Measurements from ENCODE around the gene HDAC7. TPM values are rescaled to one million over a fixed set of nuclear protein-coding genes. Genes with fewer than 3 reads are reported as not detected.

The HDAC7 gene
- total RNA-seq, 1 donor from 2014 or later: 92.2 TPM

GRCh38 chr12:47739979-47740378, 79.7 kb downstream of the HDAC7 start:
- Mint-ChIP-seq H3K9me3 (ENCODE audit: unreplicated experiment) (peaks cover 3% of the 10 kb centered on the region), H3K36me3 (ENCODE audit: low read depth, unreplicated experiment) (peaks cover 11% of the 10 kb centered on the region), H3K27me3 (ENCODE audit: low read depth, unreplicated experiment) (peaks cover 35% of the 10 kb centered on the region), H3K4me1 (ENCODE audit: low read depth, unreplicated experiment) (peaks cover 9% of the 10 kb centered on the region), H3K4me3 (ENCODE audit: unreplicated experiment) (no peak overlapping the region), H3K27ac (ENCODE audit: unreplicated experiment) (no peak overlapping the region)
- H3K9me3 ChIP-seq (ENCODE audit: insufficient read depth, low read depth, low read length): no peaks in the 10 kb centered on the region
- H3K4me2 ChIP-seq (ENCODE audit: low read length): no peak overlapping the region
- H2AFZ ChIP-seq (ENCODE audit: low read depth, low read length): no peak overlapping the region
- H3K79me2 ChIP-seq (ENCODE audit: insufficient read depth, low read length): no peaks in the 10 kb centered on the region
- no peak for FAIRE-seq
- H3K36me3 ChIP-seq (ENCODE audit: insufficient read depth, low read length): no peaks in the 10 kb centered on the region
- peaks cover 14% of the 10 kb centered on the region for H3K27me3 ChIP-seq (ENCODE audit: insufficient read depth, low read length)
- H3K4me1 ChIP-seq (ENCODE audit: insufficient read depth, low read length): peaks cover 16% of the 10 kb centered on the region
- no peak for DNase-seq (ENCODE audit: low read depth)
- H3K4me3 ChIP-seq (ENCODE audit: insufficient read depth, low read depth, low read length): no peak overlapping the region
- H3K27ac ChIP-seq (ENCODE audit: low read depth, low read length): no peak overlapping the region
- H3K9ac ChIP-seq (ENCODE audit: low read length): no peak overlapping the region
- H4K20me1 ChIP-seq (ENCODE audit: insufficient read depth, low read length): no peaks in the 10 kb centered on the region
- no peak for TF ChIP-seq EZH2 (IDR thresholded peaks at IDR 0.05; ENCODE audit: insufficient read depth, low read length)
- no peak for TF ChIP-seq CTCF (IDR thresholded peaks at IDR 0.05; ENCODE audit: insufficient read depth, low read depth, low read length)

GRCh38 chr12:47739297-47739696, 80.4 kb downstream of the HDAC7 start:
- Histone ChIP-seq H3K4me3 (ENCODE audit: insufficient read depth, low read depth, low read length) (no peak overlapping the region), H4K20me1 (ENCODE audit: insufficient read depth, low read length) (no peaks in the 10 kb centered on the region), H3K79me2 (ENCODE audit: insufficient read depth, low read length) (no peaks in the 10 kb centered on the region), H3K27ac (ENCODE audit: low read depth, low read length) (no peak overlapping the region), H3K9ac (ENCODE audit: low read length) (no peak overlapping the region), H3K4me2 (ENCODE audit: low read length) (no peak overlapping the region), H3K4me1 (ENCODE audit: insufficient read depth, low read length) (peaks cover 16% of the 10 kb centered on the region), H3K9me3 (ENCODE audit: insufficient read depth, low read depth, low read length) (no peaks in the 10 kb centered on the region), H3K27me3 (ENCODE audit: insufficient read depth, low read length) (peaks cover 9% of the 10 kb centered on the region), H2AFZ (ENCODE audit: low read depth, low read length) (no peak overlapping the region), H3K36me3 (ENCODE audit: insufficient read depth, low read length) (no peaks in the 10 kb centered on the region)
- Mint-ChIP-seq H3K27ac (ENCODE audit: unreplicated experiment) (no peak overlapping the region), H3K27me3 (ENCODE audit: low read depth, unreplicated experiment) (peaks cover 28% of the 10 kb centered on the region), H3K4me3 (ENCODE audit: unreplicated experiment) (no peak overlapping the region), H3K36me3 (ENCODE audit: low read depth, unreplicated experiment) (peaks cover 8% of the 10 kb centered on the region), H3K9me3 (ENCODE audit: unreplicated experiment) (no peaks in the 10 kb centered on the region), H3K4me1 (ENCODE audit: low read depth, unreplicated experiment) (peaks cover 13% of the 10 kb centered on the region)
- FAIRE-seq (no peak), DNase-seq (ENCODE audit: low read depth) (no peak)
- no peak for TF ChIP-seq CTCF (IDR thresholded peaks at IDR 0.05; ENCODE audit: insufficient read depth, low read depth, low read length)
- TF ChIP-seq EZH2 (IDR thresholded peaks at IDR 0.05; ENCODE audit: insufficient read depth, low read length): no peak

- Mint-ChIP-seq H3K4me3 (ENCODE audit: unreplicated experiment) (no peak overlapping the region), H3K36me3 (ENCODE audit: low read depth, unreplicated experiment) (peaks cover 8% of the 10 kb centered on the region), H3K9me3 (ENCODE audit: unreplicated experiment) (peaks cover 1% of the 10 kb centered on the region), H3K4me1 (ENCODE audit: low read depth, unreplicated experiment) (peaks cover 13% of the 10 kb centered on the region), H3K27me3 (ENCODE audit: low read depth, unreplicated experiment) (peaks cover 21% of the 10 kb centered on the region), H3K27ac (ENCODE audit: unreplicated experiment) (no peak overlapping the region)
- Histone ChIP-seq H2AFZ (ENCODE audit: low read depth, low read length) (no peak overlapping the region), H3K9me3 (ENCODE audit: insufficient read depth, low read depth, low read length) (no peaks in the 10 kb centered on the region), H3K4me1 (ENCODE audit: insufficient read depth, low read length) (peaks cover 16% of the 10 kb centered on the region), H3K4me3 (ENCODE audit: insufficient read depth, low read depth, low read length) (no peak overlapping the region), H3K79me2 (ENCODE audit: insufficient read depth, low read length) (no peaks in the 10 kb centered on the region), H4K20me1 (ENCODE audit: insufficient read depth, low read length) (no peaks in the 10 kb centered on the region), H3K36me3 (ENCODE audit: insufficient read depth, low read length) (no peaks in the 10 kb centered on the region), H3K27me3 (ENCODE audit: insufficient read depth, low read length) (peaks cover 2% of the 10 kb centered on the region), H3K4me2 (ENCODE audit: low read length) (no peak overlapping the region), H3K27ac (ENCODE audit: low read depth, low read length) (no peak overlapping the region), H3K9ac (ENCODE audit: low read length) (no peak overlapping the region)
- no peak for TF ChIP-seq EZH2 (IDR thresholded peaks at IDR 0.05; ENCODE audit: insufficient read depth, low read length)
- no peak for TF ChIP-seq CTCF (IDR thresholded peaks at IDR 0.05; ENCODE audit: insufficient read depth, low read depth, low read length)
- FAIRE-seq (no peak), DNase-seq (ENCODE audit: low read depth) (no peak)
Measured at GRCh38 chr12:47737936-47738594, 81.6 kb downstream of the HDAC7 start.

All from astrocyte (in vitro differentiated cells and primary cell).